Measurements from ENCODE around the gene RGS1.

The RGS1 gene

DNA sequence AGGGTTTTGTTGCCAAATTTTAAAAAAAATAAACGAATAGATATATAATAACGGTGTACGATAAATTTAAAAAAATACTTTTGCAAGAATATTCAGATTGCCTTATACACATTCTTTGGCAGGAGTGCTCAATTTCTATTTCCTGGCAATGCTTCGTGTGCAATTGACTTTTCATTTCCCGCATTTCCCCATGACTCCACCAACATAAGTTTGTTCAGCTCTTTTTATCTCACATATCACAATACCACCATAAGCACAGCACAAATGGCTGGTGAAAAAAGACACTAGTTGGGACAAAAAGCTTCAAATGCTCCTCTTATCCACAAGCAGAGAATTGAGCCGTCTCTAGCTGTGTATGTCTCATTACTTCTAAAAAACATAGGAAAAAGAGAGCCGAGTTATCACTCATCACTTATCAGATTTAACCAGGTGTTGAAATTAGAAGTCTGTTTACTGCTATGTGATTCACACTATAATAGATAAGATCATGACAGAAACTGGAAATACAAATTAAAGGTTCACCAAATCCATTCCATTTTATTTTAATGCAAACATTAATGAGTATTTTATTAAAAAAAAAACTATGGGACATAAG lies 28.9 kb upstream of the RGS1 start:
- ChIA-PET POLR2A (no interaction called here), CTCF (interaction anchor here (0.6 kb wide), 1 partner anchor 21 kb away, joined by 3 read pairs; no protein-coding TSS in a partner anchor)
- Histone ChIP-seq H3K4me3 (ENCODE audit: low read depth, low read length) (no peak overlapping the region), H3K27ac (ENCODE audit: extremely low read depth, low read depth, low read length) (no peak overlapping the region), H3K9me3 (ENCODE audit: control insufficient read depth, insufficient read depth, low read depth, low read length) (no peaks in the 10 kb centered on the region), H3K4me1 (ENCODE audit: control insufficient read depth, insufficient read depth, low read length) (no peaks in the 10 kb centered on the region; the same call in 1 of the 2 replicates), H3K36me3 (ENCODE audit: control insufficient read depth in 2 of 2, insufficient read depth in 1 of 2, low read length in 2 of 2) (no peaks in the 10 kb centered on the region)
- TF ChIP-seq ZSCAN16 (tag by site-specific recombination; IDR thresholded peaks at IDR 0.05), result no peak
- no peak for TF ChIP-seq ZNF558 (tag by site-specific recombination; IDR thresholded peaks at IDR 0.05)
- TF ChIP-seq ZNF707 (tag by site-specific recombination; IDR thresholded peaks at IDR 0.05), result no peak
- no peak for TF ChIP-seq ZNF366 (tag by site-specific recombination; conservative IDR thresholded peaks at IDR 0.05)
- TF ChIP-seq, protein P1, sequence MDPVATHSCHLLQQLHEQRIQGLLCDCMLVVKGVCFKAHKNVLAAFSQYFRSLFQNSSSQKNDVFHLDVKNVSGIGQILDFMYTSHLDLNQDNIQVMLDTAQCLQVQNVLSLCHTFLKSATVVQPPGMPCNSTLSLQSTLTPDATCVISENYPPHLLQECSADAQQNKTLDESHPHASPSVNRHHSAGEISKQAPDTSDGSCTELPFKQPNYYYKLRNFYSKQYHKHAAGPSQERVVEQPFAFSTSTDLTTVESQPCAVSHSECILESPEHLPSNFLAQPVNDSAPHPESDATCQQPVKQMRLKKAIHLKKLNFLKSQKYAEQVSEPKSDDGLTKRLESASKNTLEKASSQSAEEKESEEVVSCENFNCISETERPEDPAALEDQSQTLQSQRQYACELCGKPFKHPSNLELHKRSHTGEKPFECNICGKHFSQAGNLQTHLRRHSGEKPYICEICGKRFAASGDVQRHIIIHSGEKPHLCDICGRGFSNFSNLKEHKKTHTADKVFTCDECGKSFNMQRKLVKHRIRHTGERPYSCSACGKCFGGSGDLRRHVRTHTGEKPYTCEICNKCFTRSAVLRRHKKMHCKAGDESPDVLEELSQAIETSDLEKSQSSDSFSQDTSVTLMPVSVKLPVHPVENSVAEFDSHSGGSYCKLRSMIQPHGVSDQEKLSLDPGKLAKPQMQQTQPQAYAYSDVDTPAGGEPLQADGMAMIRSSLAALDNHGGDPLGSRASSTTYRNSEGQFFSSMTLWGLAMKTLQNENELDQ (tag by site-specific recombination; IDR thresholded peaks at IDR 0.05; ENCODE audit: low read depth), result no peak
- no peak for TF ChIP-seq ZNF76 (tag by site-specific recombination; IDR thresholded peaks at IDR 0.05; ENCODE audit: borderline replicate concordance, low read depth)
- TF ChIP-seq ZNF529 (tag by site-specific recombination; IDR thresholded peaks at IDR 0.05; ENCODE audit: insufficient replicate concordance), result no peak
- TF ChIP-seq, protein P2, sequence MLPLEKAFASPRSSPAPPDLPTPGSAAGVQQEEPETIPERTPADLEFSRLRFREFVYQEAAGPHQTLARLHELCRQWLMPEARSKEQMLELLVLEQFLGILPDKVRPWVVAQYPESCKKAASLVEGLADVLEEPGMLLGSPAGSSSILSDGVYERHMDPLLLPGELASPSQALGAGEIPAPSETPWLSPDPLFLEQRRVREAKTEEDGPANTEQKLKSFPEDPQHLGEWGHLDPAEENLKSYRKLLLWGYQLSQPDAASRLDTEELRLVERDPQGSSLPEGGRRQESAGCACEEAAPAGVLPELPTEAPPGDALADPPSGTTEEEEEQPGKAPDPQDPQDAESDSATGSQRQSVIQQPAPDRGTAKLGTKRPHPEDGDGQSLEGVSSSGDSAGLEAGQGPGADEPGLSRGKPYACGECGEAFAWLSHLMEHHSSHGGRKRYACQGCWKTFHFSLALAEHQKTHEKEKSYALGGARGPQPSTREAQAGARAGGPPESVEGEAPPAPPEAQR (tag by site-specific recombination; IDR thresholded peaks at IDR 0.05), result no peak
- no peak for TF ChIP-seq CTCF (tag by site-specific recombination; IDR thresholded peaks at IDR 0.05)
- TF ChIP-seq, protein P3, sequence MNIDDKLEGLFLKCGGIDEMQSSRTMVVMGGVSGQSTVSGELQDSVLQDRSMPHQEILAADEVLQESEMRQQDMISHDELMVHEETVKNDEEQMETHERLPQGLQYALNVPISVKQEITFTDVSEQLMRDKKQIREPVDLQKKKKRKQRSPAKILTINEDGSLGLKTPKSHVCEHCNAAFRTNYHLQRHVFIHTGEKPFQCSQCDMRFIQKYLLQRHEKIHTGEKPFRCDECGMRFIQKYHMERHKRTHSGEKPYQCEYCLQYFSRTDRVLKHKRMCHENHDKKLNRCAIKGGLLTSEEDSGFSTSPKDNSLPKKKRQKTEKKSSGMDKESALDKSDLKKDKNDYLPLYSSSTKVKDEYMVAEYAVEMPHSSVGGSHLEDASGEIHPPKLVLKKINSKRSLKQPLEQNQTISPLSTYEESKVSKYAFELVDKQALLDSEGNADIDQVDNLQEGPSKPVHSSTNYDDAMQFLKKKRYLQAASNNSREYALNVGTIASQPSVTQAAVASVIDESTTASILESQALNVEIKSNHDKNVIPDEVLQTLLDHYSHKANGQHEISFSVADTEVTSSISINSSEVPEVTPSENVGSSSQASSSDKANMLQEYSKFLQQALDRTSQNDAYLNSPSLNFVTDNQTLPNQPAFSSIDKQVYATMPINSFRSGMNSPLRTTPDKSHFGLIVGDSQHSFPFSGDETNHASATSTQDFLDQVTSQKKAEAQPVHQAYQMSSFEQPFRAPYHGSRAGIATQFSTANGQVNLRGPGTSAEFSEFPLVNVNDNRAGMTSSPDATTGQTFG (tag by site-specific recombination; IDR thresholded peaks at IDR 0.05; ENCODE audit: borderline replicate concordance), result no peak
- TF ChIP-seq SP3 (tag by site-specific recombination; IDR thresholded peaks at IDR 0.05), result no peak
- TF ChIP-seq ZNF394 (tag by site-specific recombination; IDR thresholded peaks at IDR 0.05; ENCODE audit: borderline replicate concordance), result no peak

DNA sequence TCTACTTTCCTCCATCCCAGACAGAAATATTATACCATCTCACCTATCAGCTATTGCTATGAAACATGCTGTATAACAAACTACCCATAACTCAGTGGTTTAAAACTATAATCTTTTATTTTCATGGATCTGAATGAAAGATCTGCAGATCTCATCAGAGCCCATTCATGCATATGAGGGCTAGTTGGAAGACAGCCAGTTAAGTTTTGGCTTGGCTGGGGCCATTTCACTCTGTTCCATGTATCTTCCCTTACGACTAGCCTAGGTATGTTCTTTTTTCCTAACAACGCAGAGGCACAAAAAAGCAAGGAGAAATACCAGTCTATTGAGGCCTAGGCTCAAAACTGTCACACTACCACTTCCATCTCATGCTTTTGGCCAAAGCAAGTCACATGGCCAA lies 28.1 kb upstream of the RGS1 start:
- Histone ChIP-seq H3K4me3 (ENCODE audit: low read depth, low read length) (no peak overlapping the region), H3K9me3 (ENCODE audit: control insufficient read depth, insufficient read depth, low read depth, low read length) (no peaks in the 10 kb centered on the region), H3K4me1 (ENCODE audit: control insufficient read depth, insufficient read depth, low read length) (no peaks in the 10 kb centered on the region; the same call in 1 of the 2 replicates), H3K36me3 (ENCODE audit: control insufficient read depth in 2 of 2, insufficient read depth in 1 of 2, low read length in 2 of 2) (no peaks in the 10 kb centered on the region), H3K27ac (ENCODE audit: extremely low read depth, low read depth, low read length) (no peak overlapping the region)
- ChIA-PET CTCF (interaction anchor here (0.6 kb wide), 1 partner anchor 22 kb away, joined by 3 read pairs; no protein-coding TSS in a partner anchor), POLR2A (no interaction called here)
- TF ChIP-seq, protein P4, sequence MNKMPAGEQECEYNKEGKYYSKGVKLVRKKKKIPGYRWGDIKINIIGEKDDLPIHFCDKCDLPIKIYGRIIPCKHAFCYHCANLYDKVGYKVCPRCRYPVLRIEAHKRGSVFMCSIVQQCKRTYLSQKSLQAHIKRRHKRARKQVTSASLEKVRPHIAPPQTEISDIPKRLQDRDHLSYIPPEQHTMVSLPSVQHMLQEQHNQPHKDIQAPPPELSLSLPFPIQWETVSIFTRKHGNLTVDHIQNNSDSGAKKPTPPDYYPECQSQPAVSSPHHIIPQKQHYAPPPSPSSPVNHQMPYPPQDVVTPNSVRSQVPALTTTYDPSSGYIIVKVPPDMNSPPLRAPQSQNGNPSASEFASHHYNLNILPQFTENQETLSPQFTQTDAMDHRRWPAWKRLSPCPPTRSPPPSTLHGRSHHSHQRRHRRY (tag by site-specific recombination; IDR thresholded peaks at IDR 0.05), result no peak
- TF ChIP-seq ZNF529 (tag by site-specific recombination; IDR thresholded peaks at IDR 0.05; ENCODE audit: insufficient replicate concordance) (no peak), GLI2 (tag by site-specific recombination; IDR thresholded peaks at IDR 0.05; ENCODE audit: borderline replicate concordance, low read depth) (no peak)
- TF ChIP-seq, protein P5, sequence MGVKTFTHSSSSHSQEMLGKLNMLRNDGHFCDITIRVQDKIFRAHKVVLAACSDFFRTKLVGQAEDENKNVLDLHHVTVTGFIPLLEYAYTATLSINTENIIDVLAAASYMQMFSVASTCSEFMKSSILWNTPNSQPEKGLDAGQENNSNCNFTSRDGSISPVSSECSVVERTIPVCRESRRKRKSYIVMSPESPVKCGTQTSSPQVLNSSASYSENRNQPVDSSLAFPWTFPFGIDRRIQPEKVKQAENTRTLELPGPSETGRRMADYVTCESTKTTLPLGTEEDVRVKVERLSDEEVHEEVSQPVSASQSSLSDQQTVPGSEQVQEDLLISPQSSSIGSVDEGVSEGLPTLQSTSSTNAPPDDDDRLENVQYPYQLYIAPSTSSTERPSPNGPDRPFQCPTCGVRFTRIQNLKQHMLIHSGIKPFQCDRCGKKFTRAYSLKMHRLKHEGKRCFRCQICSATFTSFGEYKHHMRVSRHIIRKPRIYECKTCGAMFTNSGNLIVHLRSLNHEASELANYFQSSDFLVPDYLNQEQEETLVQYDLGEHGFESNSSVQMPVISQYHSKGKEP (tag by site-specific recombination; IDR thresholded peaks at IDR 0.05), result no peak
- TF ChIP-seq, protein P6, sequence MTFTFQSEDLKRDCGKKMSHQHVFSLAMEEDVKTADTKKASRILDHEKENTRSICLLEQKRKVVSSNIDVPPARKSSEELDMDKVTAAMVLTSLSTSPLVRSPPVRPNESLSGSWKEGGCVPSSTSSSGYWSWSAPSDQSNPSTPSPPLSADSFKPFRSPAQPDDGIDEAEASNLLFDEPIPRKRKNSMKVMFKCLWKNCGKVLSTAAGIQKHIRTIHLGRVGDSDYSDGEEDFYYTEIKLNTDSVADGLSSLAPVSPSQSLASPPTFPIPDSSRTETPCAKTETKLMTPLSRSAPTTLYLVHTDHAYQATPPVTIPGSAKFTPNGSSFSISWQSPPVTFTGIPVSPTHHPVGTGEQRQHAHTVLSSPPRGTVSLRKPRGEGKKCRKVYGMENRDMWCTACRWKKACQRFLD (tag by site-specific recombination; IDR thresholded peaks at IDR 0.05), result no peak

Data from HEK293 (cell line).